Measurements from ENCODE around the gene EPHA1. TPM values are rescaled to one million over a fixed set of nuclear protein-coding genes. Genes with fewer than 3 reads are reported as not detected.

Gene EPHA1
- total RNA-seq, result 40.8 and 62.4 TPM in 2 replicates

GRCh38 chr7:143408686-143409561, at the start of gene EPHA1:
EPHA1 (minus strand) TSS chr7:143408856; CDS start chr7:143408805, 51 bp downstream.

GRCh38 chr7:143443153-143443552, 34.5 kb upstream of the EPHA1 start, which contains the start of gene TAS2R60:
TAS2R60 (plus strand) TSS chr7:143443453; CDS start chr7:143443453, 0 bp downstream.

GRCh38 chr7:143380646-143381426, 27.8 kb downstream of the EPHA1 start, which contains the start of gene ZYX:
ZYX (plus strand) TSS chr7:143381345; CDS start chr7:143381572, 227 bp downstream.

GRCh38 chr7:143362131-143363015, 46.3 kb downstream of the EPHA1 start, which contains the start of gene FAM131B:
FAM131B (minus strand) TSS chr7:143362713; CDS start chr7:143362603, 110 bp downstream.

Small RNA genes lying within 50 kb of the gene (small RNA-seq; reads per million reads assigned to genes)
- gene MIR6892, result 0.55 reads per million, percentile 31 among the genes with 10 or more reads in this experiment

Other genes starting within 250 kb of the EPHA1 start
- not detected in 2 replicates for gene TAS2R39, start 225.4 kb downstream of the EPHA1 start, total RNA-seq
- not detected in 2 replicates for gene TAS2R40, start 186.8 kb downstream of the EPHA1 start, total RNA-seq
- gene GSTK1, start 145.4 kb downstream of the EPHA1 start, total RNA-seq, result 97.4 and 101 TPM in 2 replicates
- 0.39 and 1.7 TPM in 2 replicates for gene TMEM139, start 123.9 kb downstream of the EPHA1 start, total RNA-seq
- 14.9 and 15.0 TPM in 2 replicates for gene CASP2, start 120.5 kb downstream of the EPHA1 start, total RNA-seq
- gene CLCN1, start 92.7 kb downstream of the EPHA1 start, total RNA-seq, result not detected in 2 replicates
- 1.4 and 2.0 TPM in 2 replicates for gene FAM131B, start 46.1 kb downstream of the EPHA1 start, total RNA-seq
- 42.8 and 75.5 TPM in 2 replicates for gene ZYX, start 27.5 kb downstream of the EPHA1 start, total RNA-seq
- not detected in 2 replicates for gene TAS2R60, start 34.6 kb upstream of the EPHA1 start, total RNA-seq
- 0.11 TPM in 1 of 2 replicates, not detected in the other for gene TAS2R41, start 69.0 kb upstream of the EPHA1 start, total RNA-seq
- 3.6 and 3.9 TPM in 2 replicates for gene CTAGE15, start 162.9 kb upstream of the EPHA1 start, total RNA-seq
- gene TCAF2, start 212.1 kb upstream of the EPHA1 start, total RNA-seq, result 8.2 and 10.7 TPM in 2 replicates